Adipose tissue (tissue), 3 donors: ENCODE measurements around the gene ZNF438. TPM values are rescaled to one million over a fixed set of nuclear protein-coding genes. Genes with fewer than 3 reads are reported as not detected.
"Not testable (repeated sequence)": the region's sequence is repeated elsewhere in the genome, so short reads cannot be mapped to it uniquely, and the experiment has no call there.

Experiments
- H3K27ac ChIP-seq: one replicate; pipeline ENCODE4 v1.5.1; 2013; ENCODE audit warnings: low read depth, low read length
- WGBS, 3 donors: extraction: QIAGEN DNeasy Blood & Tissue Kit; methylation state at CpG; one replicate each; pipeline ENCODE4 v1.1.7; 2013; 5-methylcytosine and 5-hydroxymethylcytosine counted together
- polyA plus RNA-seq, 3 donors: library from polyadenylated mRNA; stranded (reverse); fragments of 200-250 nt; gene quantifications; one replicate each; pipeline ENCODE4 v1.2.3, GENCODE V29; 2013
- donor health status: healthy with polysubstance abuse.
- donor health status: Bipolar disorder and iron deficiency.
- donor health status: healthy.

Gene ZNF438
- polyA plus RNA-seq, 3 donors = 2.8 to 14.1 (median 6.4) TPM

GRCh38 chr10:31056678-31057077 is 25.0 kb upstream of the ZNF438 start:
- 71 to 86% (median 84%) methylated on average over 8 of the region's 8 CpGs for WGBS, 3 donors
- not testable (repeated sequence) for H3K27ac ChIP-seq

- no peak overlapping the region for H3K27ac ChIP-seq
- 87 to 93% (median 88%) methylated on average over 24 to 27 of the region's 27 CpGs for WGBS, 3 donors
Observed at GRCh38 chr10:31055573-31056251, 24.0 kb upstream of the ZNF438 start.

- WGBS, 3 donors = 64 to 75% (median 73%) methylated on average over 4 of the region's 4 CpGs
- no peak overlapping the region for H3K27ac ChIP-seq
Observed at GRCh38 chr10:31051703-31052102, 20.0 kb upstream of the ZNF438 start.

- no peak overlapping the region for H3K27ac ChIP-seq
- WGBS, 3 donors = 54 to 80% (median 65%) methylated on average over 2 of the region's 2 CpGs
Observed at GRCh38 chr10:31042670-31043069, 11.0 kb upstream of the ZNF438 start.

- H3K27ac ChIP-seq = no peak overlapping the region
- WGBS, 3 donors = 83 to 94% (median 90%) methylated on average over 3 of the region's 3 CpGs
Observed at GRCh38 chr10:31041011-31041410, 9.3 kb upstream of the ZNF438 start.

- not testable (repeated sequence) for H3K27ac ChIP-seq
- 46 to 74% (median 55%) methylated on average over 2 of the region's 2 CpGs for WGBS, 3 donors
Observed at GRCh38 chr10:31039006-31039405, 7.3 kb upstream of the ZNF438 start.

GRCh38 chr10:31037749-31038148 is 6.1 kb upstream of the ZNF438 start:
- WGBS, 3 donors = 80 to 95% (median 85%) methylated on average over 3 of the region's 3 CpGs
- H3K27ac ChIP-seq = no peak overlapping the region

- WGBS, 3 donors = 76 to 84% (median 82%) methylated on average over 4 of the region's 4 CpGs
- no peak overlapping the region for H3K27ac ChIP-seq
Observed at GRCh38 chr10:31036209-31036608, 4.5 kb upstream of the ZNF438 start.

GRCh38 chr10:31035266-31035798 is 3.7 kb upstream of the ZNF438 start:
- 75 to 91% (median 88%) methylated on average over 1 of the region's 1 CpG for WGBS, 3 donors
- H3K27ac ChIP-seq = no peak overlapping the region

GRCh38 chr10:31034098-31034909 is 2.6 kb upstream of the ZNF438 start:
- 65 to 67% (median 65%) methylated on average over 2 of the region's 2 CpGs for WGBS, 3 donors
- H3K27ac ChIP-seq = no peak overlapping the region

- H3K27ac ChIP-seq = no peak overlapping the region
- WGBS, 3 donors = 53 to 81% (median 53%) methylated on average over 6 of the region's 6 CpGs
Observed at GRCh38 chr10:31033147-31033546, 1.5 kb upstream of the ZNF438 start.

GRCh38 chr10:31032258-31033132 is 830 bp upstream of the ZNF438 start:
- H3K27ac ChIP-seq = peak overlapping the region; percentile 98
- 21 to 26% (median 22%) methylated on average over 50 to 51 of the region's 51 CpGs for WGBS, 3 donors

- H3K27ac ChIP-seq = peak overlapping the region; percentile 89
- WGBS, 3 donors = 5 to 12% (median 9%) methylated on average over 5 of the region's 5 CpGs
Observed at GRCh38 chr10:31031205-31031557, 484 bp downstream of the ZNF438 start.

GRCh38 chr10:31030800-31031199 is 865 bp downstream of the ZNF438 start:
- H3K27ac ChIP-seq = no peak overlapping the region
- WGBS, 3 donors = 40 to 86% (median 77%) methylated on average over 8 of the region's 8 CpGs

GRCh38 chr10:31030260-31030659 is 1.4 kb downstream of the ZNF438 start:
- no peak overlapping the region for H3K27ac ChIP-seq
- WGBS, 3 donors = 30 to 84% (median 72%) methylated on average over 8 of the region's 8 CpGs

- WGBS, 3 donors = 62 to 80% (median 62%) methylated on average over 2 of the region's 2 CpGs
- H3K27ac ChIP-seq = no peak overlapping the region
Observed at GRCh38 chr10:31028081-31028480, 3.6 kb downstream of the ZNF438 start.

GRCh38 chr10:31026279-31026678 is 5.4 kb downstream of the ZNF438 start:
- not testable (repeated sequence) for H3K27ac ChIP-seq
- 65 to 94% (median 65%) methylated on average over 1 of the region's 1 CpG for WGBS, 3 donors

GRCh38 chr10:31025142-31025541 is 6.5 kb downstream of the ZNF438 start:
- no peak overlapping the region for H3K27ac ChIP-seq

- H3K27ac ChIP-seq = no peak overlapping the region
- 85 to 87% (median 85%) methylated on average over 5 of the region's 5 CpGs for WGBS, 3 donors
Observed at GRCh38 chr10:31023558-31023957, 8.1 kb downstream of the ZNF438 start.
